ENCODE measurements around the gene CFAP69. TPM values are rescaled to one million over a fixed set of nuclear protein-coding genes. Genes with fewer than 3 reads are reported as not detected.
"Not testable (repeated sequence)": the region's sequence is repeated elsewhere in the genome, so short reads cannot be mapped to it uniquely, and the experiment has no call there.

CFAP69 gene
- total RNA-seq, 6 experiments from 2014 or later, result 0.71 to 2.4 (median 1.2) TPM

DNA sequence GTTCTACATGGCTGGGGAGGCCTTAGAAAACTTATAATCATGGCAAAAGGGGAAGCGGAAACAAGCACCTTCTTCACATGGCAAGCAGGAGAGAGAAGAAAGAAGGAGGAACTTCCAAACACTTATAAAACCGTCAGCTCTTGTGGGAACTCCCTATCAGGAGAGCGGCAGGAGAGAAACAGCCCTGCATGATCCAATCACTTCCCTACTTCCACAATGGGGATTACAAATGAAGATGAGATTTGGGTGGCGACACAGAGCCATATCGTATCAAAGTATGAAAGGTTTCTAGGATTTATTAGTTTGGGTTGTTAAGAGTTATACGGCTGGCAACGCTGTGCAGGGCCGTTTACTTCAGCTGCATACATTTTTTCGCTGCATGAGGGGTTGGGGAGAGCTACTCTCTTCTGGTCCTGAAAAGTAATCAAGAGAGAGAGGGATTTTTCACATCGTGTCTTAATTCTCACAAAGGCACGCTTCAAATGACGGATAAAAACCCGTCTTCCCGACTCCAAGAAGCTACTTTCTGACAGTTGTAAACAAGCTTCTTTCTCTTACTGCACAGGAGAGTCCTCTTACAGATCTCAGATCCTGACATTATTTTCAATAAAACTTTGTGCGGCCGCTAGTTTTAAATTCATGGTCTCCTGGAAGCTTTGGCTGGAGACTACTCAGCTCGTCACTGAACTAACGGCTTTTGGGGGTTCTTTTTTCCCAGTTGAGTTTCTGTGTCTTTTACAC is 100.8 kb downstream of the CFAP69 start:
- H3K4me1 Mint-ChIP-seq (ENCODE audit: low read depth), result peaks cover 28% of the 10 kb centered on the region

DNA sequence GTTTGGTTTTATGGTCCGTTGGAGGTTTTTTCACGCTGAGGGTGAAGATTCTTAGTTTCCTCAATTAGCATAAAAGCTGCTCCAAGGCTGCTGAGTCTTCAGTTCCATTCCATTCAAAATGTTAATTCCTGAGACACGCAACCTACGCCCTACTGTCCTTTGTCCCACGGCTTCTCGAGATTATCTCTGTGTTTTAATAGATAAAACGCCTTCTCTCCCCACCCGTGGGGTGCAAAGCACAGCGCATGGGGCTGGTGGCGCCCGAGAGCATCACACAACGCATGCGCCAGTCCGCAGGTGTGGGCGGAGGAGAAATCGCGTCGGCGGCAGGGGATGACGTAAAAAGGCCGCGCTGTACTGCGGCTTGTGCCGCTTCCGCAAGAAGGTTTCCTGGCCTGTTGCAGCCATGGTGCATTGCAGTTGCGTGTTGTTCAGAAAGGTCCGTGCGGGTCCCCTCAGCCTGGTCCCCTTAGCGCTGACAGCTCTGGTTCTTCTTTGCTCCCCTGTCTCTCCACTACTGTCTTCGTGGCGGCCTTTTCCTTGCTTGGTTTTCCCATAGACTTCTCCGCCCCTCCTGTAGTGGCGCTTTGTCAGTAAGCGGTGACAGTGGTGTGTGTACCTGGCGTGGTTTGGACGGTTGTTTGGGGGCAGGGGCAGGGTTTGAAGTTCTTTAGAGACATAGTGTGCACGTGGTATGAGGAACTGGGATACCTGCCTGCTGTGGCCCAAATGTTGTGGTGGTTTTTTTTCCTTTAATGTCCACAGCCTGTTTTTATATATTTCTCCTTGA is 101.6 kb downstream of the CFAP69 start, which contains the start of gene GTPBP10:
Gene GTPBP10 (plus strand): TSS at position 381 of the 790 bp plus-strand sequence. CDS start 26 bp downstream, at position 407.
- H3K9me3 Mint-ChIP-seq, result no peaks in the 10 kb centered on the region
- H3K4me1 Mint-ChIP-seq (ENCODE audit: low read depth), result peaks cover 28% of the 10 kb centered on the region
- H3K27ac Mint-ChIP-seq, result peak within 1 kb of the TSS; percentile 96
- peak; percentile 90 for DNase-seq
- no peaks in the 10 kb centered on the region; the same call in 1 of the 2 replicates for H3K27me3 Mint-ChIP-seq (ENCODE audit: insufficient read depth)
- peak within 1 kb of the TSS; percentile 97 for H3K4me3 Mint-ChIP-seq
- H3K36me3 Mint-ChIP-seq (ENCODE audit: low read depth), result peaks cover 29% of the 10 kb centered on the region
- TF ChIP-seq, protein P1, sequence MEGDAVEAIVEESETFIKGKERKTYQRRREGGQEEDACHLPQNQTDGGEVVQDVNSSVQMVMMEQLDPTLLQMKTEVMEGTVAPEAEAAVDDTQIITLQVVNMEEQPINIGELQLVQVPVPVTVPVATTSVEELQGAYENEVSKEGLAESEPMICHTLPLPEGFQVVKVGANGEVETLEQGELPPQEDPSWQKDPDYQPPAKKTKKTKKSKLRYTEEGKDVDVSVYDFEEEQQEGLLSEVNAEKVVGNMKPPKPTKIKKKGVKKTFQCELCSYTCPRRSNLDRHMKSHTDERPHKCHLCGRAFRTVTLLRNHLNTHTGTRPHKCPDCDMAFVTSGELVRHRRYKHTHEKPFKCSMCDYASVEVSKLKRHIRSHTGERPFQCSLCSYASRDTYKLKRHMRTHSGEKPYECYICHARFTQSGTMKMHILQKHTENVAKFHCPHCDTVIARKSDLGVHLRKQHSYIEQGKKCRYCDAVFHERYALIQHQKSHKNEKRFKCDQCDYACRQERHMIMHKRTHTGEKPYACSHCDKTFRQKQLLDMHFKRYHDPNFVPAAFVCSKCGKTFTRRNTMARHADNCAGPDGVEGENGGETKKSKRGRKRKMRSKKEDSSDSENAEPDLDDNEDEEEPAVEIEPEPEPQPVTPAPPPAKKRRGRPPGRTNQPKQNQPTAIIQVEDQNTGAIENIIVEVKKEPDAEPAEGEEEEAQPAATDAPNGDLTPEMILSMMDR (IDR thresholded peaks at IDR 0.05), result peak; percentile 82

More for the DNA sequence above, 100.8 kb downstream of the CFAP69 start:
- no peaks in the 10 kb centered on the region; the same call in 1 of the 2 replicates for H3K27me3 Mint-ChIP-seq (ENCODE audit: insufficient read depth)
- TF ChIP-seq, protein P1 (IDR thresholded peaks at IDR 0.05), result no peak
- DNase-seq, result peak; percentile 33
- H3K4me3 Mint-ChIP-seq, result peak overlapping the region; percentile 97
- no peaks in the 10 kb centered on the region for H3K9me3 Mint-ChIP-seq
- H3K36me3 Mint-ChIP-seq (ENCODE audit: low read depth), result peaks cover 29% of the 10 kb centered on the region
- peak overlapping the region; percentile 96 for H3K27ac Mint-ChIP-seq

DNA sequence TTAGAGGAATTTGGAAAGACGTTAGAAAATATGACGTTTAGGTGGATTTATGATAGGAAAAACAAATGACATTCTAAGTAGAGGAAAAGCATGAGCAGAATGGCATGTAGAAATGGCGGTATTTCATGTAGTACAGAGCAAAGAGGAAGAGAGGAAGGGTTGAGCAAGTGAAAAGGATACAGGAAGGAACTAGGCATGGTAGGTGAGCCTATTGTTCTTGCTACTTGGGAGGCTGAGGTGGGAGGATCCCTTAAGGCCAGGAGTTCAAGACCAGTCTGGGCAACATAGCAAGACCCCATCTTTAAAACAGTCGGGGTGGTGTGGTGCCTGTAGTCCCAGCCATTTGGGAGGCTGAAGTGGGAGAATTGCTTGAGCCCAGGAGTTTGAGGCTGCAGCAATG is 102.8 kb downstream of the CFAP69 start:
- peaks cover 40% of the 10 kb centered on the region for H3K36me3 Mint-ChIP-seq (ENCODE audit: low read depth)
- peaks cover 28% of the 10 kb centered on the region for H3K4me1 Mint-ChIP-seq (ENCODE audit: low read depth)
- TF ChIP-seq, protein P1 (IDR thresholded peaks at IDR 0.05), result no peak
- H3K9me3 Mint-ChIP-seq, result no peaks in the 10 kb centered on the region
- peak overlapping the region; percentile 96; the same call in 1 of the 2 replicates for H3K27ac Mint-ChIP-seq
- H3K4me3 Mint-ChIP-seq, result peak overlapping the region; percentile 97
- H3K27me3 Mint-ChIP-seq (ENCODE audit: insufficient read depth), result no peaks in the 10 kb centered on the region; the same call in 1 of the 2 replicates
- no peak for DNase-seq

DNA sequence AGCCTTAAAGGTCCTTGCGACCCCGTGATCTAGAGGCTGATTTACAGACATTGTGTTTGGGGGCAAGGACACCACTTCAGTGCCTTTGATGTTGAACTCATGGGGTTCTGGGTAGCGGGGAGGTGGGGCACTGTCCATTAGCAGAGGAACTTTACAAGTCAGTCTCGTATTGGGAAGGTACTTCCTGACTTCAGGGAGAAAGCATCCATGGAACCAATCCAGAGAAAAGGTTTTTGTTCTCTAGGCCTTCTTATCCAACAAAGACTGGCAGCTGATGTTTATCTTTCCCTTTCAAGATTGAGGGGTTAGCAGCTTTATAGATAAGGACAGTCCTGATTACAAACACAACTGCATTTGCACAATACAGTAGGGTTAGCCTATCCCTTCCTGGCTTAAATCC is 104.3 kb downstream of the CFAP69 start:
- Mint-ChIP-seq H3K27me3 (ENCODE audit: insufficient read depth) (no peaks in the 10 kb centered on the region; the same call in 1 of the 2 replicates), H3K4me3 (no peak overlapping the region), H3K36me3 (ENCODE audit: low read depth) (peaks cover 47% of the 10 kb centered on the region), H3K9me3 (no peaks in the 10 kb centered on the region), H3K27ac (no peak overlapping the region), H3K4me1 (ENCODE audit: low read depth) (peaks cover 28% of the 10 kb centered on the region)
- no peak for DNase-seq
- TF ChIP-seq, protein P1 (IDR thresholded peaks at IDR 0.05), result no peak

DNA sequence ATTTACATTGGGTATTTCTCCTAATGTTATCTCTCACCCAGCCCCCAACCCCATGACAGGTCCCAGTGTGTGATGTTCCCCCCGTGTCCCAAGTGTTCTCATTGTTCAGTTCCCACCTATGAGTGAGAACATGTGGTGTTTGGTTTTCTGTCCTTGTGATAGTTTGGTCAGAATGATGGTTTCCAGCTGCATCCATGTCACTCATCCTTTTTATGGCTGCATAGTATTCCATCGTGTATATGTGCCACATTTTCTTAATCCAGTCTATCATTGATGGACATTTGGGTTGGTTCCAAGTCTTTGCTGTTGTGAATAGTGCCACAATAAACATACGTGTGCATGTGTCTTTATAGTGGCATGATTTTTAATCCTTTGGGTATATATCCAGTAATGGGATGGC is 105.1 kb downstream of the CFAP69 start:
- not testable (repeated sequence) for H3K27me3 Mint-ChIP-seq (ENCODE audit: insufficient read depth); H3K4me3 Mint-ChIP-seq; DNase-seq; H3K9me3 Mint-ChIP-seq; H3K27ac Mint-ChIP-seq
- Mint-ChIP-seq H3K36me3 (ENCODE audit: low read depth) (peaks cover 51% of the 10 kb centered on the region), H3K4me1 (ENCODE audit: low read depth) (peaks cover 24% of the 10 kb centered on the region)
